Measurements from ENCODE around the gene CCDC192.
"Not testable (repeated sequence)": the region's sequence is repeated elsewhere in the genome, so short reads cannot be mapped to it uniquely, and the experiment has no call there.

DNA sequence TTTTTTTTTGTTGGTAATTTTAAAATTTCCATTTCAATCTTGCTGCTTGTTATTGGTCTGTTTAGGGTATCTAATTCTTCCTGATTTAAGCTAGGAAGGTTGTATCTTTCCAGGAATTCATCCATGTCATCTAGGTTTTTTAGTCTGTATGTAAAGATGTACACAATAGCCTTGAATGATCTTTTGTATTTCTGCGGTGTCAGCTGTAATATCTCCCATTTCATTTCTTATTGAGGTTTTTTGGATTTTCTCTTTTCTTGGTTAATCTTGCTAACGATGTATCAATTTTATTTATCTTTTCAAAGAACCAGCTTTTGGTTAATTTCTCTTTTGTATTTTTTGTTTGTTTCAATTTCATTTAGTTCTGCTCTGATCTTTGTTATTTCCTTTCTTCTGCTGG, 79.3 kb downstream of the CCDC192 start:
- TF ChIP-seq, protein P1, sequence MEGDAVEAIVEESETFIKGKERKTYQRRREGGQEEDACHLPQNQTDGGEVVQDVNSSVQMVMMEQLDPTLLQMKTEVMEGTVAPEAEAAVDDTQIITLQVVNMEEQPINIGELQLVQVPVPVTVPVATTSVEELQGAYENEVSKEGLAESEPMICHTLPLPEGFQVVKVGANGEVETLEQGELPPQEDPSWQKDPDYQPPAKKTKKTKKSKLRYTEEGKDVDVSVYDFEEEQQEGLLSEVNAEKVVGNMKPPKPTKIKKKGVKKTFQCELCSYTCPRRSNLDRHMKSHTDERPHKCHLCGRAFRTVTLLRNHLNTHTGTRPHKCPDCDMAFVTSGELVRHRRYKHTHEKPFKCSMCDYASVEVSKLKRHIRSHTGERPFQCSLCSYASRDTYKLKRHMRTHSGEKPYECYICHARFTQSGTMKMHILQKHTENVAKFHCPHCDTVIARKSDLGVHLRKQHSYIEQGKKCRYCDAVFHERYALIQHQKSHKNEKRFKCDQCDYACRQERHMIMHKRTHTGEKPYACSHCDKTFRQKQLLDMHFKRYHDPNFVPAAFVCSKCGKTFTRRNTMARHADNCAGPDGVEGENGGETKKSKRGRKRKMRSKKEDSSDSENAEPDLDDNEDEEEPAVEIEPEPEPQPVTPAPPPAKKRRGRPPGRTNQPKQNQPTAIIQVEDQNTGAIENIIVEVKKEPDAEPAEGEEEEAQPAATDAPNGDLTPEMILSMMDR (IDR thresholded peaks at IDR 0.05) = not testable (repeated sequence)
- TF ChIP-seq EP300, POLR2A (IDR thresholded peaks at IDR 0.05): not testable (repeated sequence)

All from tibial nerve (tissue), 4 donors.